ENCODE data around the gene TEX11. TPM values are rescaled to one million over a fixed set of nuclear protein-coding genes. Genes with fewer than 3 reads are reported as not detected.
"Not testable (repeated sequence)": the region's sequence is repeated elsewhere in the genome, so short reads cannot be mapped to it uniquely, and the experiment has no call there.

The TEX11 gene
- total RNA-seq, 2 experiments from 2014 or later = not detected

GRCh38 chrX:70720721-70721120 lies 187.8 kb downstream of the TEX11 start:
- DNase-seq = no peak
- H3K36me3 Mint-ChIP-seq (ENCODE audit: low read depth) = no peaks in the 10 kb centered on the region
- H3K27ac Mint-ChIP-seq = no peak overlapping the region
- ChIA-PET CTCF (interaction anchor here (0.6 kb wide), 1 partner anchor 75 kb away, joined by 4 read pairs; no protein-coding TSS in a partner anchor), POLR2A (interaction anchor here (0.6 kb wide), 1 partner anchor 42 kb away, joined by 3 read pairs; no protein-coding TSS in a partner anchor)
- peaks cover 2% of the 10 kb centered on the region for H3K27me3 Mint-ChIP-seq
- no peak overlapping the region for H3K4me3 Mint-ChIP-seq
- no peaks in the 10 kb centered on the region for H3K9me3 Mint-ChIP-seq
- H3K4me1 Mint-ChIP-seq = no peaks in the 10 kb centered on the region

DNA sequence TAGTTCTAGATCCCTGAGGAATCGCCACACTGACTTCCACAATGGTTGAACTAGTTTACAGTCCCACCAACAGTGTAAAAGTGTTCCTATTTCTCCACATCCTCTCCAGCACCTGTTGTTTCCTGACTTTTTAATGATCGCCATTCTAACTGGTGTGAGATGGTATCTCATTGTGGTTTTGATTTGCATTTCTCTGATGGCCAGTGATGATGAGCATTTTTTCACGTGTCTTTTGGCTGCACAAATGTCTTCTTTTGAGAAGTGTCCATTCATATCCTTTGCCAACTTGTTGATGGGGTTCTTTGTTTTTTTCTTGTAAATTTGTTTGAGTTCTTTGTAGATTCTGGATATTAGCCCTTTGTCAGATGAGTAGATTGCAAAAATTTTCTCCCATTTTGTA lies 197.2 kb downstream of the TEX11 start:
- DNase-seq; H3K27me3 Mint-ChIP-seq; CTCF ChIA-PET; H3K9me3 Mint-ChIP-seq; H3K4me3 Mint-ChIP-seq; H3K27ac Mint-ChIP-seq; POLR2A ChIA-PET; H3K4me1 Mint-ChIP-seq; H3K36me3 Mint-ChIP-seq (ENCODE audit: low read depth): not testable (repeated sequence)

DNA sequence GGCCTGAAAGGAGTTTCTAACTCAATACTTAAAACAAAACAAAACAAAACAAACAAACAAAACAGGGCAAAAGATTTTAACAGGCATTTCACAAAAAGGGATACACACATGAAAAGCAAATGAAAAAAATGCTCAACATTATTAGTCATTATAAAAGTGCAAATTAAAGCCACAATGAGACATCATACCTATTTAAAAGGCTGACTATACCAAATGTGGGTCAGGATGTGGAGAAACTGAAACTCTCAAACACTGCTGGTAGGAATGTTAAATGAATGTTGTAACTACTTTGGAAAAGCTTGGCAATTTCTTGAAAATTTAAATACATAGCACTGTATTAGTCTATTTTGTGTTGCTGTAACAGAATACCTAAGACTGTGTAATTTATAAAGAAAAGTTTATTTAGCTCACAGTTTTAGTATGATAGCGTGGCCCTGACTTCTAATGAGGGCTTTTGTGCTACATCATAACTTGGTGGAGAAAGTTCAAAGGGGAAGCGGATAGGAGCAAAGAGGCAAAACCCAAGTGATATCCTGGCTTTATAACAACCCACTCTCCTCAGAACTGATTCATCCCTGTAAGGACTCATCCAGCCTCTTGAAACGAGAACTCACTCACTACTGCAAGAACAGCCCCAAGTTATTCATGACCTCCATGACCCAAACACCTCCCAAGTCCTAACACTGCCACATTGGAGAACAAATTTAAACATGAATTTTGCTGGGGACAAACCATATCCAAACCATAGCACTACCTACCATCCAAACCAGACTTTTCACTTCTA lies 214.0 kb downstream of the TEX11 start:
- Mint-ChIP-seq H3K27me3 (no peaks in the 10 kb centered on the region), H3K4me3 (no peak overlapping the region), H3K9me3 (no peaks in the 10 kb centered on the region), H3K4me1 (peaks cover 2% of the 10 kb centered on the region), H3K36me3 (ENCODE audit: low read depth) (no peaks in the 10 kb centered on the region), H3K27ac (no peak overlapping the region)
- POLR2A ChIA-PET = no interaction called here
- CTCF ChIA-PET = no interaction called here
- no peak for DNase-seq

- POLR2A ChIA-PET; CTCF ChIA-PET; H3K4me1 Mint-ChIP-seq; H3K4me3 Mint-ChIP-seq; DNase-seq; H3K36me3 Mint-ChIP-seq (ENCODE audit: low read depth); H3K27ac Mint-ChIP-seq; H3K27me3 Mint-ChIP-seq; H3K9me3 Mint-ChIP-seq: not testable (repeated sequence)
Observed at GRCh38 chrX:70679455-70679854, 229.1 kb downstream of the TEX11 start.

DNA sequence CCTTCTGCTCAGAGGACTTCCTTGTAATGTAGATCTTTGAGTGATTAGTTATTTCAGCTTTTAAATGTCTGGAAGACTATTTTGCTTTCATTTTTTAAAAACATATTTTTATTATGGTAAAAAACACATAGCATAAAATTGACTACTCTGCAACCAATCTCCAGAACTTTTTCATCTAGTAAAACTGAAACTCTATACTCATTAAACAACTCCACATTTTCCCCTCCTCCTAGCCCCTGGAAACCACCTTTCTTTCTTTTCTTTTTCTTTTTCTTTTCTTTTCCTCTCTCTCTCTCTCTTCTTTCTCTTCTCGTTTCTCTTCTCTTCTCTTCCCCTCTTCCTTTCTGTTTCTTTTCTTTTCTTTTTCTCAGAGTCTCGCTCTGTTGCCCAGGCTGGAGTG lies 233.2 kb downstream of the TEX11 start:
- ChIA-PET CTCF (no interaction called here), POLR2A (no interaction called here)
- no peaks in the 10 kb centered on the region for H3K9me3 Mint-ChIP-seq
- peaks cover 8% of the 10 kb centered on the region for H3K4me1 Mint-ChIP-seq
- no peak overlapping the region for H3K27ac Mint-ChIP-seq
- no peak overlapping the region for H3K4me3 Mint-ChIP-seq
- no peak for DNase-seq
- H3K27me3 Mint-ChIP-seq = no peaks in the 10 kb centered on the region
- no peaks in the 10 kb centered on the region for H3K36me3 Mint-ChIP-seq (ENCODE audit: low read depth)

- Mint-ChIP-seq H3K4me1 (peaks cover 8% of the 10 kb centered on the region), H3K36me3 (ENCODE audit: low read depth) (no peaks in the 10 kb centered on the region), H3K27me3 (no peaks in the 10 kb centered on the region), H3K9me3 (no peaks in the 10 kb centered on the region), H3K4me3 (no peak overlapping the region), H3K27ac (no peak overlapping the region)
- ChIA-PET POLR2A (no interaction called here), CTCF (interaction anchor here (1.3 kb wide), 1 partner anchor 27 kb away, joined by 3 read pairs; no protein-coding TSS in a partner anchor)
- DNase-seq = no peak
Observed at GRCh38 chrX:70672326-70672725, 236.2 kb downstream of the TEX11 start.

GRCh38 chrX:70669120-70669519 lies 239.4 kb downstream of the TEX11 start:
- ChIA-PET POLR2A (no interaction called here), CTCF (no interaction called here)
- H3K4me3 Mint-ChIP-seq = no peak overlapping the region
- no peaks in the 10 kb centered on the region for H3K9me3 Mint-ChIP-seq
- H3K4me1 Mint-ChIP-seq = peaks cover 5% of the 10 kb centered on the region
- no peaks in the 10 kb centered on the region for H3K27me3 Mint-ChIP-seq
- no peak overlapping the region for H3K27ac Mint-ChIP-seq
- no peaks in the 10 kb centered on the region for H3K36me3 Mint-ChIP-seq (ENCODE audit: low read depth)
- DNase-seq = no peak

DNA sequence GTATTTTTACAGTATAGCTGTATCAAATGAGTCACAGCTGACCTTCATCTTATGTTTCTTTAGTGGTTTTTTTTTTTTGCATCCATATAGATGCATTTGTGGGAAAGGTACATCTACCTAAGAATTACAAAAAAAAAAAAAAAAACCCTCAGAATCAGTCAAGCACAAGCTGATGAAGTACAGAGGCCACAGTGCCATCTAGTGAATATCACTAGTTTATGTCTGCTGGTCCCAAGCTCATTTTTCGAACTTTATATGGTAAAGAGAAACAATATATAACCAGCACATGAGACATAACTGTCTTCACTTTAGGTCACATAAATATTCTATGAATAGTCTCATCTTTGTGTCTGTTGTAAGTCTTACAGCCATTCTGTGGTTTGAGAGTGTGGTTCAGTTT lies 243.8 kb downstream of the TEX11 start:
- no peaks in the 10 kb centered on the region for H3K9me3 Mint-ChIP-seq
- ChIA-PET CTCF (interaction anchor here (1.0 to 1.5 kb wide), 4 partner anchors 210 to 531 kb away, joined by 3 to 5 read pairs (median 4); partner anchors contain the start of gene IGBP1), POLR2A (no interaction called here)
- H3K27me3 Mint-ChIP-seq = peaks cover 3% of the 10 kb centered on the region
- H3K36me3 Mint-ChIP-seq (ENCODE audit: low read depth) = no peaks in the 10 kb centered on the region
- H3K27ac Mint-ChIP-seq = no peak overlapping the region
- no peaks in the 10 kb centered on the region for H3K4me1 Mint-ChIP-seq
- DNase-seq = peak; percentile 21
- no peak overlapping the region for H3K4me3 Mint-ChIP-seq

- H3K4me3 Mint-ChIP-seq; H3K36me3 Mint-ChIP-seq (ENCODE audit: low read depth); H3K9me3 Mint-ChIP-seq; H3K27ac Mint-ChIP-seq; H3K27me3 Mint-ChIP-seq; H3K4me1 Mint-ChIP-seq; DNase-seq; POLR2A ChIA-PET: not testable (repeated sequence)
- CTCF ChIA-PET = interaction anchor here (0.7 kb wide), 1 partner anchor 115 kb away, joined by 3 read pairs; no protein-coding TSS in a partner anchor
Observed at GRCh38 chrX:70661124-70661523, 247.4 kb downstream of the TEX11 start.

- H3K4me3 Mint-ChIP-seq; DNase-seq; H3K27ac Mint-ChIP-seq; POLR2A ChIA-PET; H3K36me3 Mint-ChIP-seq (ENCODE audit: low read depth); H3K27me3 Mint-ChIP-seq; H3K9me3 Mint-ChIP-seq: not testable (repeated sequence)
- CTCF ChIA-PET = interaction anchor here (0.6 kb wide), 1 partner anchor 554 kb away, joined by 3 read pairs; no protein-coding TSS in a partner anchor
- peaks cover 13% of the 10 kb centered on the region for H3K4me1 Mint-ChIP-seq
Observed at GRCh38 chrX:70657546-70657945, 251.0 kb downstream of the TEX11 start.

DNA sequence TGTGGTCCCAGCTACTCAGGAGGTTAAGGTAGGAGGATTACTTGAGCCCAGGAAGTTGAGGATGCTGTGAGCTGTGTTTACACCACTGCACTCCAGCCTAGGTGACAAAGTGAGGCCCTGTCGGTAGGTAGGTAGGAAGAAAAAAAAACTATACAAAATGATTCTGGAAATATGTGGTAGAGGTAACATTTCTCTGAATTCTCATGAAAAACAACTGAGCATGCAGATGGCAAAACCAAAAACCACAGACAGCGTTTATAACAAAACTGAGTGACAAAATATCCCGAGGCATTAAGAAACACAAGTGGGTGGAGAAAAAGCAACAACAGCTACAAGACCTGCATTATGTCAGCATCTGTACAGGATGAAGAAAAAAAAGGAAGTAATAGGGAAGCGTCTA lies 252.2 kb downstream of the TEX11 start:
- peak; percentile 5 for DNase-seq
- ChIA-PET CTCF (no interaction called here), POLR2A (no interaction called here)
- Mint-ChIP-seq H3K4me3 (peak overlapping the region; percentile 12), H3K27me3 (no peaks in the 10 kb centered on the region), H3K4me1 (peaks cover 13% of the 10 kb centered on the region), H3K9me3 (no peaks in the 10 kb centered on the region), H3K36me3 (ENCODE audit: low read depth) (no peaks in the 10 kb centered on the region), H3K27ac (peak overlapping the region; percentile 77)

DNA sequence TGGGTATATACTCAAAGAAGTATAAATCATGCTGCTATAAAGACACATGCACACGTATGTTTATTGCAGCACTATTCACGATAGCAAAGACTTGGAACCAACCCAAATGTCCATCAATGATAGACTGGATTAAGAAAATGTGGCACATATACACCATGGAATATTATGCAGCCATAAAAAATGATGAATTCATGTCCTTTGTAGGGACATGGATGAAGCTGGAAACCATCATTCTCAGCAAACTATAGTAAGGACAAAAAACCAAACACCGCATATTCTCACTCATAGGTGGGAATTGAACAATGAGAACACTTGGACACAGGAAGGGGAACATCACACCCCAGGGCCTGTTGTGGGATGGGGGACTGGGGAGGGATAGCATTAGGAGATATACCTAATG lies 260.6 kb downstream of the TEX11 start:
- H3K4me3 Mint-ChIP-seq; H3K4me1 Mint-ChIP-seq; H3K36me3 Mint-ChIP-seq (ENCODE audit: low read depth); H3K27ac Mint-ChIP-seq; CTCF ChIA-PET; POLR2A ChIA-PET; H3K9me3 Mint-ChIP-seq; H3K27me3 Mint-ChIP-seq; DNase-seq: not testable (repeated sequence)

DNA sequence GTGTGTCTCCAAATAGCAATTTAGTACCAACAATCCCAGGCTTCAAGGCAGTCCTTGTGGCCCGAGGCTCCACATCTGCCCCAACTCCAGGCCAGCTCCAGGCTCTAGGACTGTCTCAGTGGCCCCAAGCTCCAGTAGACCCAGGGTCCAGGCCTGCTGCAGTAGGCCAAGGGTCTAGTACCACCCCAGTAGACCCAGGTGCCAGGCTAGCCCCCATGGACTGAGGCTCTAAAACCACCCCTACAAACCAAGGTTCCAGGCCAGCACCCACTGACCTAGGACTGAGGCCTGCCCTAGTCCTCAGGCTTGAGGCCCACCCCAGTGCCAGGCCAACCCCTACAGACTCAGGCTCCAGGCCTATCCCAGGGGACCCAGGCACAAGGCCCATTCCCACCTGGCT lies 272.3 kb downstream of the TEX11 start:
- ChIA-PET CTCF (interaction anchor here (1.0 kb wide), 1 partner anchor 45 kb away, joined by 3 read pairs; no protein-coding TSS in a partner anchor), POLR2A (no interaction called here)
- Mint-ChIP-seq H3K4me3 (no peak overlapping the region), H3K27ac (no peak overlapping the region), H3K4me1 (no peaks in the 10 kb centered on the region), H3K27me3 (peaks cover 2% of the 10 kb centered on the region), H3K9me3 (no peaks in the 10 kb centered on the region), H3K36me3 (ENCODE audit: low read depth) (no peaks in the 10 kb centered on the region)
- no peak for DNase-seq

DNA sequence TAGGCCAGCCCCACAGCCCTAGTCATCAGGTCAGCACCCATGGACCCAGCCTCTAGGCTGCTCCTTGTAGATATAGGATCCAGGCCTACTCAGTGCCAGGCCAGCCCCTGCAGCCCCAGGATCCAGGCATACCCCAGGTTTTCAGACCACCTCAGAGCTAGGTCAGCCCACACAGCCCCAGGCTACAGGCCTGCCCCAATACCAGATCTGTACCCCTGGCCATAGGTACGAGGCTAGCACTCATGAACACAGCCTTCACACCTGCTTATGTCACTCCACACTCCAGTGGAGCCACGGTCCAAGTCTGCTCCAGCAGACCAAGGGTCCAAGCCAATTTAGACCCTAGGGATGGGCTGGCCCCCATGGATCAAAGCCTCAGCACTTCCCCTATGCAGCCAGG lies 272.8 kb downstream of the TEX11 start:
- no peaks in the 10 kb centered on the region for H3K36me3 Mint-ChIP-seq (ENCODE audit: low read depth)
- POLR2A ChIA-PET = no interaction called here
- H3K27ac Mint-ChIP-seq = no peak overlapping the region
- H3K4me1 Mint-ChIP-seq = no peaks in the 10 kb centered on the region
- CTCF ChIA-PET = interaction anchor here (0.8 to 1.0 kb wide), 2 partner anchors 10 to 45 kb away, joined by 3 read pairs; no protein-coding TSS in a partner anchor
- H3K9me3 Mint-ChIP-seq = no peaks in the 10 kb centered on the region
- DNase-seq = no peak
- no peak overlapping the region for H3K4me3 Mint-ChIP-seq
- H3K27me3 Mint-ChIP-seq = peaks cover under 1% of the 10 kb centered on the region

Measured in activated CD4-positive, alpha-beta T cell treated with anti-CD3 and anti-CD28 coated beads, Interleukin-2, amount 10 ng/mL, durations not matched to agents 7 days and 5 days (primary cell).